GM19452 (cell line): Measurements from ENCODE around the gene FECH.
A peak's percentile ranks its signal among the peaks of the same experiment; 100 is the strongest.
"Not testable (repeated sequence)": the region's sequence is repeated elsewhere in the genome, so short reads cannot be mapped to it uniquely, and the experiment has no call there.

Experiments used
- ATAC-seq: cut with Tn5 transposase; IDR thresholded peaks from one replicate; pipeline ENCODE4 v1.9.1; 2021; ENCODE audit not compliant: unreplicated experiment

The FECH gene

GRCh38 chr18:57586251-57587049, at the start of gene FECH:
TSS of gene FECH (minus strand) at chr18:57586702. CDS start at chr18:57586620, 82 bp downstream.
- ATAC-seq = peak; percentile 91

GRCh38 chr18:57635003-57635822, 48.7 kb upstream of the FECH start:
- ATAC-seq = no peak

- ATAC-seq = no peak
These were observed 45.2 kb upstream of the FECH start for GRCh38 chr18:57631697-57632096.

GRCh38 chr18:57630754-57631595, 44.5 kb upstream of the FECH start:
- ATAC-seq = peak; percentile 38

GRCh38 chr18:57630002-57630753, 43.7 kb upstream of the FECH start:
- ATAC-seq = peak; percentile 87

- no peak for ATAC-seq
These were observed 42.9 kb upstream of the FECH start for GRCh38 chr18:57629422-57629821.

- no peak for ATAC-seq
These were observed 41.0 kb upstream of the FECH start for GRCh38 chr18:57627488-57627887.

- no peak for ATAC-seq
These were observed 38.5 kb upstream of the FECH start for GRCh38 chr18:57624988-57625387.

GRCh38 chr18:57621246-57621604, 34.7 kb upstream of the FECH start:
- ATAC-seq = peak; percentile 25

- no peak for ATAC-seq
These were observed 33.4 kb upstream of the FECH start for GRCh38 chr18:57619876-57620275.

- no peak for ATAC-seq
These were observed 32.4 kb upstream of the FECH start for GRCh38 chr18:57618910-57619309.

- no peak for ATAC-seq
These were observed 17.4 kb upstream of the FECH start for GRCh38 chr18:57603871-57604270.

- no peak for ATAC-seq
These were observed 8.8 kb upstream of the FECH start for GRCh38 chr18:57595347-57595746.

- not testable (repeated sequence) for ATAC-seq
These were observed 6.2 kb upstream of the FECH start for GRCh38 chr18:57592716-57593115.

GRCh38 chr18:57589161-57589560, 2.7 kb upstream of the FECH start:
- no peak for ATAC-seq

GRCh38 chr18:57587098-57587661, 678 bp upstream of the FECH start:
- no peak for ATAC-seq

- no peak for ATAC-seq
These were observed 649 bp downstream of the FECH start for GRCh38 chr18:57585855-57586250.

- ATAC-seq = no peak
These were observed 1.1 kb downstream of the FECH start for GRCh38 chr18:57585421-57585820.

GRCh38 chr18:57584444-57584843, 2.1 kb downstream of the FECH start:
- no peak for ATAC-seq

- ATAC-seq = no peak
These were observed 3.1 kb downstream of the FECH start for GRCh38 chr18:57583297-57583835.
